Measurements from ENCODE around the gene TMEM117. TPM values are rescaled to one million over a fixed set of nuclear protein-coding genes. Genes with fewer than 3 reads are reported as not detected.

Gene TMEM117
- total RNA-seq, 1 donor from 2014 or later: 11.6 TPM

GRCh38 chr12:44117337-44117736 is 281.5 kb downstream of the TMEM117 start:
- Mint-ChIP-seq H3K4me3 (ENCODE audit: low read depth) (no peak overlapping the region), H3K27me3 (no peaks in the 10 kb centered on the region), H3K27ac (no peak overlapping the region), H3K4me1 (ENCODE audit: low read depth) (no peaks in the 10 kb centered on the region), H3K9me3 (ENCODE audit: low read depth) (peaks cover 6% of the 10 kb centered on the region), H3K36me3 (ENCODE audit: insufficient read depth) (no peaks in the 10 kb centered on the region)
- TF ChIP-seq, protein P1, sequence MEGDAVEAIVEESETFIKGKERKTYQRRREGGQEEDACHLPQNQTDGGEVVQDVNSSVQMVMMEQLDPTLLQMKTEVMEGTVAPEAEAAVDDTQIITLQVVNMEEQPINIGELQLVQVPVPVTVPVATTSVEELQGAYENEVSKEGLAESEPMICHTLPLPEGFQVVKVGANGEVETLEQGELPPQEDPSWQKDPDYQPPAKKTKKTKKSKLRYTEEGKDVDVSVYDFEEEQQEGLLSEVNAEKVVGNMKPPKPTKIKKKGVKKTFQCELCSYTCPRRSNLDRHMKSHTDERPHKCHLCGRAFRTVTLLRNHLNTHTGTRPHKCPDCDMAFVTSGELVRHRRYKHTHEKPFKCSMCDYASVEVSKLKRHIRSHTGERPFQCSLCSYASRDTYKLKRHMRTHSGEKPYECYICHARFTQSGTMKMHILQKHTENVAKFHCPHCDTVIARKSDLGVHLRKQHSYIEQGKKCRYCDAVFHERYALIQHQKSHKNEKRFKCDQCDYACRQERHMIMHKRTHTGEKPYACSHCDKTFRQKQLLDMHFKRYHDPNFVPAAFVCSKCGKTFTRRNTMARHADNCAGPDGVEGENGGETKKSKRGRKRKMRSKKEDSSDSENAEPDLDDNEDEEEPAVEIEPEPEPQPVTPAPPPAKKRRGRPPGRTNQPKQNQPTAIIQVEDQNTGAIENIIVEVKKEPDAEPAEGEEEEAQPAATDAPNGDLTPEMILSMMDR (IDR thresholded peaks at IDR 0.05; ENCODE audit: unreplicated experiment): no peak
- no peak for DNase-seq (ENCODE audit: low spot score, unreplicated experiment)

GRCh38 chr12:44118946-44119345 is 283.1 kb downstream of the TMEM117 start:
- no peak overlapping the region for H3K4me3 Mint-ChIP-seq (ENCODE audit: low read depth)
- no peak for DNase-seq (ENCODE audit: low spot score, unreplicated experiment)

DNA sequence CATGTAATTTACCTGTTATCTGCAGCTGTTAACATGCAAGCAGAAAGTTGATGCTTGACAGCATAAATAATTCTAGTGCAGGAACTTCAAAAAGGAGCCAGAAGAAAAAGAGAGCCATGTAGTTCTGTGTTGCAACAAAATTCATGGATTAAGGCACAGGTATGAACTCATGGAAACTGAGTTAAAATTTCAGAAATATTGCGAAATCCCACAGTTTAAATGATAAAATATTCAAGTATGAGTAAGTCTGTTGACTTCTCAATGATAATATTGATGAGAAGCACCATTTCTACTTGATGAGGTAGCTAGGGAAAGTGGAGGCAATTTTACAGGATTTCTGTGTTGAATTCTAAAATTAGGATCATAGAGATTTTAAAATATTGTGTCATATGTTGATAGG is 290.9 kb downstream of the TMEM117 start:
- Mint-ChIP-seq H3K27me3 (no peaks in the 10 kb centered on the region), H3K9me3 (ENCODE audit: low read depth) (peaks cover 16% of the 10 kb centered on the region), H3K27ac (no peak overlapping the region), H3K36me3 (ENCODE audit: insufficient read depth) (peaks cover 2% of the 10 kb centered on the region), H3K4me1 (ENCODE audit: low read depth) (peaks cover 3% of the 10 kb centered on the region), H3K4me3 (ENCODE audit: low read depth) (no peak overlapping the region)
- TF ChIP-seq, protein P1 (IDR thresholded peaks at IDR 0.05; ENCODE audit: unreplicated experiment): no peak
- DNase-seq (ENCODE audit: low spot score, unreplicated experiment): no peak

More at GRCh38 chr12:44118946-44119345, 283.1 kb downstream of the TMEM117 start:
- peaks cover 2% of the 10 kb centered on the region for H3K36me3 Mint-ChIP-seq (ENCODE audit: insufficient read depth)
- H3K27me3 Mint-ChIP-seq: no peaks in the 10 kb centered on the region
- H3K27ac Mint-ChIP-seq: no peak overlapping the region
- H3K4me1 Mint-ChIP-seq (ENCODE audit: low read depth): no peaks in the 10 kb centered on the region
- peaks cover 18% of the 10 kb centered on the region for H3K9me3 Mint-ChIP-seq (ENCODE audit: low read depth)
- TF ChIP-seq, protein P1 (IDR thresholded peaks at IDR 0.05; ENCODE audit: unreplicated experiment): no peak

- no peak for DNase-seq (ENCODE audit: low spot score, unreplicated experiment)
- Mint-ChIP-seq H3K4me1 (ENCODE audit: low read depth) (peaks cover 3% of the 10 kb centered on the region), H3K36me3 (ENCODE audit: insufficient read depth) (peaks cover 2% of the 10 kb centered on the region), H3K27me3 (no peaks in the 10 kb centered on the region), H3K4me3 (ENCODE audit: low read depth) (no peak overlapping the region), H3K9me3 (ENCODE audit: low read depth) (peaks cover 9% of the 10 kb centered on the region), H3K27ac (no peak overlapping the region)
- TF ChIP-seq, protein P1 (IDR thresholded peaks at IDR 0.05; ENCODE audit: unreplicated experiment): no peak
Measured at GRCh38 chr12:44127966-44128710, 292.3 kb downstream of the TMEM117 start.

DNA sequence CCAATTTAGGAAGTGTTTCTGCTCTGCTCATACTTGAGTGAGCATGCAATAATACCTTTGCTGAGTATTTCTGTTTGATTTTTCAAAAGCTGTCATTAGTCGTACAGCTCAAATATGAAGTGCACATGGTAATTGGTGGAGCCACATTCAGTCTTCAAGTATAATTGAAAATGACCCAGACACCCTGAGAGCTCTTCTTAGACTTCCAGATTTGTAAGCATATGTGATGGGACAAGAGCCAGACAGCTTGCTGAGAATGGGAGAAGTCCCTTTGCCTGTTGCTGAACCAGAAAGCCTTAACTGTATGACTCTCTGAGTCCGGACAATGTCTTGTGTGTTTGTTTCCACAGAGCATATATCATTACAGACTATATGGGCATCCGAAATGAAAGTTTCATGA is 307.3 kb downstream of the TMEM117 start:
- TF ChIP-seq, protein P1 (IDR thresholded peaks at IDR 0.05; ENCODE audit: unreplicated experiment): no peak
- H3K36me3 Mint-ChIP-seq (ENCODE audit: insufficient read depth): peaks cover 2% of the 10 kb centered on the region
- no peak overlapping the region for H3K27ac Mint-ChIP-seq
- H3K27me3 Mint-ChIP-seq: no peaks in the 10 kb centered on the region
- no peaks in the 10 kb centered on the region for H3K9me3 Mint-ChIP-seq (ENCODE audit: low read depth)
- H3K4me1 Mint-ChIP-seq (ENCODE audit: low read depth): no peaks in the 10 kb centered on the region
- DNase-seq (ENCODE audit: low spot score, unreplicated experiment): no peak
- no peak overlapping the region for H3K4me3 Mint-ChIP-seq (ENCODE audit: low read depth)

Data from progenitor cell of endocrine pancreas (in vitro differentiated cells).